ENCODE data around the gene COMMD9.

The COMMD9 gene

DNA sequence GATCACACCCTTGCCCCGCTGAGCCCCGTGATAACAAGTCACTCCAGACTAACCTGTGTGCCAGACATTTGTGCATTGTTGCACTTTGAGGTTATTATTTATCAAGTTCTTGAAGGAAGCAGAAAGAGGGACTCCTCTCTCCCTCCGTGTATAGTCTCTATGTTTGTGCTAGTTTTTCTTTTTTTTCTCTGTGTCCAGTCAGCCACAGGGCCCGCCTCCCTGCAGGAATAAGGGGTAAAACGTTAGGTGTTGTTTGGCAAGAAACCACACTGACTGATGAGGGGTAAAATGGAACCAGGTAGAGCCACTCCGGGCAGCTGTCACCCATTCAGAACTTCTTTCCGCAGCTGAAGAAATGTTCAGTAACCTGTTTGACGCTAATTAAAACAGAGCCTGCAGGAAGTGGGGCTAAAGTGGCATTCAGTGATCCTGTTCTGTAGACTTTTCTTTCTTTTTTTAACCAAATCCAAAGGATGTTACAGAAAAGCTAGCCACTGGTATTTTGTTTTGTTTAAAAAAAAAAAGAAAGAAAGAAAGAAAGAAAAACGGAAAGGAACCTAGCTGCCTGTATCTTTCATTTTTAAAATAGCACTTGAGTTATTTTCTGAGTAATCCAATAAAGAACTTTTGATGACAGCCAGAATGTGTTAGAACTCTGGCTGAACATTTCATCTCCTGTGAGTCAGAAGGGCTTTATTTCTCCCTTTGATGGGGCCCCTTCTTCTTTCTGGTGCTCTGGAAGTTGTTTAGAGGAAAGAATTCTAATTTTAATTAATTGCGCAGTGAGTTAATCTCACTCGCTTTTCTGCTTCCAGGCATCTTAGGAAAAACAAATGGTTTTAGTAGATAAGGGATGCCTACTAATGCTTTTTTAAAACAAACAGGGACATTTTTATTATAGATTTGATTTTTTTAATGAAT lies 58.2 kb downstream of the COMMD9 start:
- no peak overlapping the region for H3K9ac ChIP-seq (ENCODE audit: low read length in 5 of 5)
- H3K4me1 ChIP-seq (ENCODE audit: control insufficient read depth in 5 of 5, insufficient read depth in 5 of 5, low read length in 5 of 5): no peaks in the 10 kb centered on the region
- H3K9me3 ChIP-seq (ENCODE audit: control insufficient read depth in 5 of 5, low read length in 5 of 5): no peaks in the 10 kb centered on the region
- no peaks in the 10 kb centered on the region for H3K27me3 ChIP-seq (ENCODE audit: control insufficient read depth in 5 of 5, insufficient read depth in 4 of 5, low read length in 5 of 5)
- H3K4me3 ChIP-seq (ENCODE audit: low read depth in 1 of 5, low read length in 5 of 5): no peak overlapping the region
- H3K27ac ChIP-seq (ENCODE audit: low read depth, low read length): no peak overlapping the region
- peaks cover 0 to 25% (median 16%) of the 10 kb centered on the region in 5 donors for H3K36me3 ChIP-seq (ENCODE audit: control insufficient read depth in 5 of 5, insufficient read depth in 5 of 5, low read length in 5 of 5)

DNA sequence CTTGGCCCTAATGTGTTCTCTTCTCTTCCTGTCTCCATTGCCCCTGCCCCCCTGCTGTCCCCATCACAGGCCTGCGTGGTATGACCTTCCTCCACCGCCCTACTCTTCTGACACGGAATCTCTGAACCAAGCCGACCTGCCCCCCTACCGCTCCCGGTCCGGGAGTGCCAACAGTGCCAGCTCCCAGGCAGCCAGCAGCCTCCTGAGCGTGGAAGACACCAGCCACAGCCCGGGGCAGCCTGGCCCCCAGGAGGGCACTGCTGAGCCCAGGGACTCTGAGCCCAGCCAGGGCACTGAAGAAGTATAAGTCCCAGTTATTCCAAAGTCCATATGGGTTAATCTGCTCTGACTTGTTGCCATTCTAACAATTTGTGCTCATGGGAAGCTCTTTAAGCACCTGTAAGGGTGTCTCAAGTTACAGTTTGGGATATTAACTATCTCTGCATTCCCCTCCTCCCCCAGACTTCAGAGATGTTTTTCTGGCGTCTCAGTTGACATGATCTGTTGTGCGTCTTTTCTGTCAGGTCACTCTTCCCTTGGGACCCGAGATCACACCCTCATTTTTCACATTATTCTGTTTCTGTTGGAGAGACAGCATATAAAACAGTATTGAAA lies 60.0 kb downstream of the COMMD9 start:
- Histone ChIP-seq H3K9ac (ENCODE audit: low read length in 5 of 5) (no peak overlapping the region), H3K4me3 (ENCODE audit: low read depth in 1 of 5, low read length in 5 of 5) (no peak overlapping the region), H3K27me3 (ENCODE audit: control insufficient read depth in 5 of 5, insufficient read depth in 4 of 5, low read length in 5 of 5) (no peaks in the 10 kb centered on the region), H3K27ac (ENCODE audit: low read depth, low read length) (no peak overlapping the region), H3K4me1 (ENCODE audit: control insufficient read depth in 5 of 5, insufficient read depth in 5 of 5, low read length in 5 of 5) (no peaks in the 10 kb centered on the region), H3K9me3 (ENCODE audit: control insufficient read depth in 5 of 5, low read length in 5 of 5) (no peaks in the 10 kb centered on the region), H3K36me3 (ENCODE audit: control insufficient read depth in 5 of 5, insufficient read depth in 5 of 5, low read length in 5 of 5) (peaks cover 0 to 25% (median 16%) of the 10 kb centered on the region in 5 donors)

DNA sequence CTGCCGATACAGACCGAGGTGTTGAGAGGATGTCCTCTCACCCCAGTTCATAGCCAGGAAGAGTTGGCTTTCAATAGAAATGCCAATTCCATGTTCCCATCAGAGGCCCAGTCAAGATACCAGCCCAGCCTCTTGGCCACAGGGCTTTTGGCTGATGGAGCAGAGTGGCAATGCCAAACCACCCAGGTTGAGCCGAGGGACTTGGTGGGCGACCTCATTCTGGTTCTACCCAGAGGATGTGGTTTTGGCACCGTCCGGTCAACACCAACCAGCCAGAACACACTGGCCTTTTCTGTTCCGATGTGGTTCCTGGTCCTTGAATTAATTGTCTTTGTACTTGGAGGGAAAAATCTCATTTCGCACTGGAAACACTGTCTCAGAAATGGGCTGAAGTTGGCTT lies 60.5 kb downstream of the COMMD9 start:
- Histone ChIP-seq H3K36me3 (ENCODE audit: control insufficient read depth in 5 of 5, insufficient read depth in 5 of 5, low read length in 5 of 5) (peaks cover 0 to 25% (median 16%) of the 10 kb centered on the region in 5 donors), H3K27me3 (ENCODE audit: control insufficient read depth in 5 of 5, insufficient read depth in 4 of 5, low read length in 5 of 5) (no peaks in the 10 kb centered on the region), H3K4me1 (ENCODE audit: control insufficient read depth in 5 of 5, insufficient read depth in 5 of 5, low read length in 5 of 5) (no peaks in the 10 kb centered on the region), H3K9ac (ENCODE audit: low read length in 5 of 5) (no peak overlapping the region), H3K27ac (ENCODE audit: low read depth, low read length) (no peak overlapping the region), H3K9me3 (ENCODE audit: control insufficient read depth in 5 of 5, low read length in 5 of 5) (no peaks in the 10 kb centered on the region), H3K4me3 (ENCODE audit: low read depth in 1 of 5, low read length in 5 of 5) (no peak overlapping the region)

DNA sequence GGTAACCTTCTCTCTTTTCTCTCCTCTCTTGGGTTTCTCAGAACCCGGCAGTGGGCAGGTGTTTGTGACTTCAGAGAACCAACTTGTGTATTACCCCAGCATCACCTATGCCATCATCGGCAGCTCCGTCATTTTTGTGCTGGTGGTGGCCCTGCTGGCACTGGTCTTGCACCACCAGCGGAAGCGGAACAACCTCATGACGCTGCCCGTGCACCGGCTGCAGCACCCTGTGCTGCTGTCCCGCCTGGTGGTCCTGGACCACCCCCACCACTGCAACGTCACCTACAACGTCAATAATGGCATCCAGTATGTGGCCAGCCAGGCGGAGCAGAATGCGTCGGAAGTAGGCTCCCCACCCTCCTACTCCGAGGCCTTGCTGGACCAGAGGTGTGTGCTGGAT lies 62.2 kb downstream of the COMMD9 start:
- Histone ChIP-seq H3K27me3 (ENCODE audit: control insufficient read depth in 5 of 5, insufficient read depth in 4 of 5, low read length in 5 of 5) (no peaks in the 10 kb centered on the region), H3K9ac (ENCODE audit: low read length in 5 of 5) (no peak overlapping the region), H3K36me3 (ENCODE audit: control insufficient read depth in 5 of 5, insufficient read depth in 5 of 5, low read length in 5 of 5) (peaks cover 0 to 25% (median 16%) of the 10 kb centered on the region in 5 donors), H3K4me1 (ENCODE audit: control insufficient read depth in 5 of 5, insufficient read depth in 5 of 5, low read length in 5 of 5) (peaks cover 0 to 9% (median 5%) of the 10 kb centered on the region in 5 donors), H3K27ac (ENCODE audit: low read depth, low read length) (no peak overlapping the region), H3K4me3 (ENCODE audit: low read depth in 1 of 5, low read length in 5 of 5) (no peak overlapping the region), H3K9me3 (ENCODE audit: control insufficient read depth in 5 of 5, low read length in 5 of 5) (no peaks in the 10 kb centered on the region)

DNA sequence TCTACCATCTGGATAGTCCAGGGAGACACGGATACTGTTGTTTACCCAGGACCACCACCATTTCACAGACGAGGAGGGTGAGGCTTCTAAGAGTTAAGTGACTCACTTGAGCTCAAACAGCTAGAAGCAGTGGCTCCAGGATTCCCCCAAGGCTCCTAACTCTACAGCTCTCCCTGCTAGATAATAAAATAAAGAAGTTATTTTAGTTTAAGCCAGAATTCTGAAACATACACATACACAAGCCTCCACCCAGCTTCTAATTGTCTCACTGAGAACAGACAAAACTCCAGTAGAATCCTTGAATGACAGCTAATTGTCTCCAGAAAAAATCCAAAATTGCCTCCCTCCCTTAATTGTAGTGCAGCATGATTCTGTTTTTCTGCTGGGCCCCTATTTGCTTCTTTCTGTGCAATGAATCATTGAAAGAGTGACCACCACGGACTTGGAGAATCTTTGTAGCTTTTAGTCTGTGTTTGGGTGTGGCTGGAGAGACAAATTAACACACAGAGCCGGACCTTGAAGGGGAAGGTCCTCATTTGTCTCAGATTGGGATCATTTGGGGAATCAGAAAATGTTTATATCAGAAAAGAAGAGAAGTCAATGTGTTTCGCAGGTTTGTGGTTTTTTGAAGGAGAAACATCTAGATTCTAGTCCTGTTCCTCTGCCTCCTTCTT lies 64.9 kb downstream of the COMMD9 start:
- no peak overlapping the region for H3K9ac ChIP-seq (ENCODE audit: low read length in 5 of 5)
- H3K9me3 ChIP-seq (ENCODE audit: control insufficient read depth in 5 of 5, low read length in 5 of 5): peaks cover 0 to 9% (median 7%) of the 10 kb centered on the region in 5 donors
- H3K4me1 ChIP-seq (ENCODE audit: control insufficient read depth in 5 of 5, insufficient read depth in 5 of 5, low read length in 5 of 5): peaks cover 0 to 9% (median 5%) of the 10 kb centered on the region in 5 donors
- no peak overlapping the region for H3K27ac ChIP-seq (ENCODE audit: low read depth, low read length)
- peaks cover 0 to 22% (median 6%) of the 10 kb centered on the region in 5 donors for H3K36me3 ChIP-seq (ENCODE audit: control insufficient read depth in 5 of 5, insufficient read depth in 5 of 5, low read length in 5 of 5)
- no peak overlapping the region for H3K4me3 ChIP-seq (ENCODE audit: low read depth in 1 of 5, low read length in 5 of 5)
- H3K27me3 ChIP-seq (ENCODE audit: control insufficient read depth in 5 of 5, insufficient read depth in 4 of 5, low read length in 5 of 5): no peaks in the 10 kb centered on the region

DNA sequence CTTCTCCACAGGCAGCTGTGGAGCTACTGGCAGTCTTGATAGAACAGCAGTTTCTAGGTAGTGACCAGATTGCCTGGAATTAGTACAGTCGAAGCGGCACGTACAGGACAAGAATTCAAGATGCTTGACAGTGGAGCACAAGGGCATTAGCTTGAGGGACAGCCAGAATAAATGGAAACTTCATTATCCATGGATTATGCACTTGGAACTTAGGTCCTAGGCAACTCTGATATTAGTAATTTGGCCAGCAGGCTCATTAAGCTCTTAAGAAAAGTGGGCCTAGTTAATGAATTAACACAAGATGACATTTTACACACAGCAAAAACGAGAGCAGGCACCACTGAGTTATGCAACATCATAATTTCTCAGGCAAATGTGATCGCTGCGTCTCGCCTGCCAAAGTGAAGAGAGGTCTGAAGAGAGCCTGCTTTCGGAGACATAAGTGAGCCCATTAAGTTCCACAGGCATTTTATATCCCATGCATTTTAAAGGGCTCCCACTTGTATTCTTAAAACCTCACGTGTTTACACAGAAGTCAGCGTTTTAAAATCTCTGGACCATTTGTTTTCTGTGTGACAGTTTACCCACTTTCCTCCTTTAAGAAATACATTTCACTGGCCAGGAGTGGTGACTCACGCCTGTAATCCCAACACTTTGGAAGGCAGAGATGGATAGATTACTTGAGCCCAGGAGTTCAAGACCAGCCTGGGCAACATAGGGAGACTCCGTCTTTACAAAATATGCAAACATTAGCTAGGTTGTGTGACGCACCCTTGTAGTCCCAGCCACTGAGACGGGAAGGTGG lies 66.2 kb downstream of the COMMD9 start:
- H3K4me1 ChIP-seq (ENCODE audit: control insufficient read depth in 5 of 5, insufficient read depth in 5 of 5, low read length in 5 of 5): peaks cover 0 to 9% (median 5%) of the 10 kb centered on the region in 5 donors
- H3K27me3 ChIP-seq (ENCODE audit: control insufficient read depth in 5 of 5, insufficient read depth in 4 of 5, low read length in 5 of 5): no peaks in the 10 kb centered on the region
- peak overlapping the region; percentile 74 for H3K27ac ChIP-seq (ENCODE audit: low read depth, low read length)
- H3K4me3 ChIP-seq (ENCODE audit: low read depth in 1 of 5, low read length in 5 of 5): peak overlapping the region in 1 of 5 donors; percentile 9
- peaks cover 0 to 11% (median 5%) of the 10 kb centered on the region in 5 donors for H3K36me3 ChIP-seq (ENCODE audit: control insufficient read depth in 5 of 5, insufficient read depth in 5 of 5, low read length in 5 of 5)
- peaks cover 0 to 11% (median 7%) of the 10 kb centered on the region in 5 donors for H3K9me3 ChIP-seq (ENCODE audit: control insufficient read depth in 5 of 5, low read length in 5 of 5)
- H3K9ac ChIP-seq (ENCODE audit: low read length in 5 of 5): no peak overlapping the region

Data from subcutaneous abdominal adipose tissue (tissue), 5 donors.